ENCODE results near the gene MUC4.
"Not testable (repeated sequence)": the region's sequence is repeated elsewhere in the genome, so short reads cannot be mapped to it uniquely, and the experiment has no call there.

The MUC4 gene

DNA sequence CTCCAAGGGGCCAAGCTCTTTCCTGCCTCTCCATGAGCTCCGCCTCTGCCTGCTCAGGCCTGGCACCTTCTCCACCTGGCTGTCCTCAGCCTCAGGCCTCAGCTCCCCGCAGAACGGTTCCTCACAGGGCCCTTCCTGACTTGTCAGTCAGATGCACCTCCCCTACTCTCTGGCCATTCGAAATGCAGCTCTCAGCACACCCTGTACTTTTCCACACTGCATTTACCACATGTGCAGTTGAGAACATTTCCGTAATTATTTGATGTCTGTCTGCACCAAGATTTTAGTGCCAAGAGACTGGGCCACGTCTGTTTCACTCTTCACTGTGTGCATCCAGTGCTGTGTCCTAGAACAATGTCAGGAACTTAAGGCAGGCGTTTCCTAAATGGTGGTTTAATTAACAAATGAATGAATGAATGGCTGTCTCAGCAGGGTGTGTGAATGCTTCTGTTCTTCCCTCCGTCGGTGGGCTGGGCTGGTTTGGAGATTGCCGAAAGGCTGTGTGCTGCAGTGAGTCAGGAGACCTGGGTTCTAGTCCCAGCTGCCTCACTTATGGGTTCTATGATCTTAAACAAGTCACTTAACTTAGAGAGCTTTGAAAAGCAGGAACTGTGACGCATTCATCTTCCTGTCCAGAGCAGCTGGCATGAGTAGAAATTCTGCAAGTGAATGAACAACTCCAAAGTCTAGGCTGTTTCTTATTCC is 5.4 kb downstream of the MUC4 start:
- in situ Hi-C loops (cut with HindIII; ENCODE audit: low pct_ligation_motif_present, low sequenced_read_pairs), result no loop called here

GRCh38 chr3:195805588-195805987 is 6.1 kb downstream of the MUC4 start:
- DNase-seq; H3K36me3 ChIP-seq (replicated peaks); H3K4me3 ChIP-seq (ENCODE audit: low read depth, low read length); H3K27ac ChIP-seq; in situ Hi-C loops (cut with HindIII; ENCODE audit: low pct_ligation_motif_present, low sequenced_read_pairs): not testable (repeated sequence)
- H3K27me3 ChIP-seq (replicated peaks), result peaks cover 22% of the 10 kb centered on the region

More for the DNA sequence above, 5.4 kb downstream of the MUC4 start:
- Histone ChIP-seq H3K36me3 (replicated peaks) (no peaks in the 10 kb centered on the region), H3K27ac (no peak overlapping the region), H3K4me3 (ENCODE audit: low read depth, low read length) (no peak overlapping the region), H3K27me3 (replicated peaks) (peaks cover 20% of the 10 kb centered on the region)
- DNase-seq, result no peak
- no peak for TF ChIP-seq CTCF (IDR thresholded peaks at IDR 0.05; ENCODE audit: low read depth, low read length, missing control alignments)

DNA sequence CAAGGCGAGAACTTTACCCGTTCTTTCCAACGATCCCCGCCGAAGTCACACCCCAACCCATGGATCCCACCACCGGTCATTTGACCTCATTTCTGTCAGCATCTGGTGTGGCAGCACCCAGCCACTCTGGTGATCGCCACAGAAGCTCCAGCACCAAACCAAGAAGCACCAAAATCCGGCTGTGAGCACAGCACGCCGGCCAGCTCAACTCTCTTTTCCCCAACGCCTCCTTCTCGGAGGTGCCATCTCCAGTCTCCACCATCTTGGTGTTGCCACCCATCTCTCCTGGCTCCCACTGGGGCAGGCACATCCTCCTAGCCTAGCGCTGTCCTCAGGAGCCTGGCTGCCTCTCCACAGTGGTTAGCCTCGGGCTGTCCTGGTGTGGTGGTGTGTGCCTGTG is 6.5 kb downstream of the MUC4 start:
- H3K27me3 ChIP-seq (replicated peaks), result peaks cover 22% of the 10 kb centered on the region
- DNase-seq, result no peak
- TF ChIP-seq CTCF (IDR thresholded peaks at IDR 0.05; ENCODE audit: low read depth, low read length, missing control alignments), result no peak
- H3K27ac ChIP-seq, result no peak overlapping the region
- H3K4me3 ChIP-seq (ENCODE audit: low read depth, low read length), result no peak overlapping the region
- in situ Hi-C loops (cut with HindIII; ENCODE audit: low pct_ligation_motif_present, low sequenced_read_pairs), result no loop called here
- H3K36me3 ChIP-seq (replicated peaks), result no peaks in the 10 kb centered on the region

DNA sequence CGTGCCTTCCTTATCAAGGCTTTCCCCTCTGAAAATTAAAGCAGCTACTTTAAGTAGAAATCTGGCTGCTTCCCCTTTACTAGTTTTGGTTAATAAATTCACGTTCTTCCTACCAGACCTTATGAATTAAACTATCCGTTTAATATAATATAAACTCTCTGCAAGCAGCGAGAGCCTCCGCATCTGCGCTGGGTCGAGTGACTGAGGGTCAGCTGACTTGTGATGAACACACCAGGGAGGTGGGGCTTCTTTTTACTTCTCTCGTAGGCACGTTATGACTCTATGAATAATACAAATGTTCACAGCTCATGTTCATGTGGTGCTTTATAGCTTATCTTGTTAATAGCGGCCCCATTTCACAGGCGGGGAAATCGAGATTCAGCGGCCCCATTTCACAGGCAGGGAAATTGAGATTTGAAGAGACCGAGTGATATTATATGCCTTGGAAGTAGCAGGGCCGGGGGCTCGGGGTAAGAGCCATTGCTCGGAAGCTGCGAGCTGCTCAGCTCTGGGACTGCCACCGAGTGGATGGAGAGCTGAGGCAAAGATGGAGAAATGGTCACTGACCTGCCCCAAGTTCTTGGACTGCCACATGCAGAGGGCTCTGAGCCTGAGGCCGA is 8.3 kb downstream of the MUC4 start:
- H3K4me3 ChIP-seq (ENCODE audit: low read depth, low read length), result no peak overlapping the region

DNA sequence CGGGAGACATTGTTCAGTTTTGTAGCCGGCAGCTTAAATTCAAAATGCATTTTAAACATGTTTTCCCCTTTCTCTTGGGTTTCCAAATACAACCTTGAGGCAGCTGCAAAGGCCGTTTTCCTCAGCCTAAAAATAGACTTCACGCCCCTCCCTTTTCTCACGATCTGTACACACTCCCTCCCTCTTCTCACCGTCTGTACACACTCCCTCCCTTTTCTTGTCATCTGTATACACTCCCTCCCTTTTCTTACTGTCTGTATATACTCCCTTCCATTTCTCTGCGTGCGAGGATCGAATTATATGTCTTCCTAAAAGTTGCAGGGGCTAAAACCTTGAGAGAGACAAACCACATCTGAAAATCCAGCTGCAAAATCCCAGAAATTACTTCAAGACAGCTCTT is 8.9 kb downstream of the MUC4 start:
- H3K4me3 ChIP-seq (ENCODE audit: low read depth, low read length), result no peak overlapping the region
- no peaks in the 10 kb centered on the region for H3K36me3 ChIP-seq (replicated peaks)
- TF ChIP-seq CTCF (IDR thresholded peaks at IDR 0.05; ENCODE audit: low read depth, low read length, missing control alignments), result no peak
- in situ Hi-C loops (cut with HindIII; ENCODE audit: low pct_ligation_motif_present, low sequenced_read_pairs), result no loop called here
- no peak for DNase-seq
- H3K27ac ChIP-seq, result no peak overlapping the region
- peaks cover 22% of the 10 kb centered on the region for H3K27me3 ChIP-seq (replicated peaks)

More for the DNA sequence above, 8.3 kb downstream of the MUC4 start:
- H3K27ac ChIP-seq, result no peak overlapping the region
- peaks cover 22% of the 10 kb centered on the region for H3K27me3 ChIP-seq (replicated peaks)
- no peak for TF ChIP-seq CTCF (IDR thresholded peaks at IDR 0.05; ENCODE audit: low read depth, low read length, missing control alignments)
- in situ Hi-C loops (cut with HindIII; ENCODE audit: low pct_ligation_motif_present, low sequenced_read_pairs), result no loop called here
- DNase-seq, result no peak
- no peaks in the 10 kb centered on the region for H3K36me3 ChIP-seq (replicated peaks)

GRCh38 chr3:195802261-195802701 is 9.4 kb downstream of the MUC4 start:
- Histone ChIP-seq H3K4me3 (ENCODE audit: low read depth, low read length) (no peak overlapping the region), H3K27ac (no peak overlapping the region), H3K27me3 (replicated peaks) (peaks cover 22% of the 10 kb centered on the region), H3K36me3 (replicated peaks) (no peaks in the 10 kb centered on the region)
- DNase-seq, result no peak
- in situ Hi-C loops (cut with HindIII; ENCODE audit: low pct_ligation_motif_present, low sequenced_read_pairs), result no loop called here
- TF ChIP-seq CTCF (IDR thresholded peaks at IDR 0.05; ENCODE audit: low read depth, low read length, missing control alignments), result no peak
